Liver (tissue), 9 donors: Measurements from ENCODE around the gene AKR1D1. TPM values are rescaled to one million over a fixed set of nuclear protein-coding genes. Genes with fewer than 3 reads are reported as not detected.
A peak's percentile ranks its signal among the peaks of the same experiment; 100 is the strongest.

Experiments
- DNase-seq: peaks from one replicate; pipeline ENCODE4 v3.0.0-alpha.2; 2017; ENCODE audit warnings: low spot score
- H3K27ac ChIP-seq, 2 donors: one replicate each; pipeline ENCODE4 v1.7.0; 2013; ENCODE audit warnings: inconsistent platforms in 2 of 2, low read length in 2 of 2, control low read depth in 1 of 2, low read depth in 1 of 2, mild to moderate bottlenecking in 1 of 2
- H3K27me3 ChIP-seq, 4 donors: one replicate each; pipeline versions ENCODE4 v1.6.1 to v1.7.0; 2013; ENCODE audit warnings: low read length in 3 of 4, inconsistent platforms in 1 of 4, mild to moderate bottlenecking in 1 of 4, moderate library complexity in 1 of 4; ENCODE audit not compliant: control insufficient read depth in 4 of 4, insufficient read depth in 4 of 4
- H3K36me3 ChIP-seq, 4 donors: one replicate each; pipeline versions ENCODE4 v1.6.1 to v1.7.0; 2013; ENCODE audit warnings: low read length in 3 of 4, mild to moderate bottlenecking in 3 of 4, low read depth in 1 of 4, moderate library complexity in 1 of 4; ENCODE audit not compliant: control insufficient read depth in 4 of 4, insufficient read depth in 3 of 4
- H3K4me1 ChIP-seq, 4 donors: one replicate each; pipeline versions ENCODE4 v1.6.1 to v1.7.0; 2013; ENCODE audit warnings: low read length in 3 of 4, mild to moderate bottlenecking in 3 of 4, moderate library complexity in 1 of 4; ENCODE audit not compliant: control insufficient read depth in 4 of 4, insufficient read depth in 4 of 4
- H3K4me3 ChIP-seq, 3 donors: one replicate each; pipeline versions ENCODE4 v1.6.1 to v1.7.0; 2013; ENCODE audit warnings: low read length in 3 of 3, control low read depth in 1 of 3, low read depth in 1 of 3, mild to moderate bottlenecking in 1 of 3
- H3K9ac ChIP-seq, 2 donors: one replicate each; pipeline ENCODE4 v1.7.0; 2013; ENCODE audit warnings: low read length in 2 of 2, mild to moderate bottlenecking in 2 of 2, moderate library complexity in 2 of 2, control low read depth in 1 of 2, low read depth in 1 of 2
- H3K9me3 ChIP-seq, 4 donors: one replicate each; pipeline versions ENCODE4 v1.6.1 to v1.7.0; 2013; ENCODE audit warnings: low read length in 3 of 4; ENCODE audit not compliant: control insufficient read depth in 4 of 4
- ATF3 ChIP-seq: IDR thresholded peaks from 2 replicates; pipeline ENCODE4 v1.6.1; 2016; ENCODE audit warnings: antibody characterized with exemption
- CTCF ChIP-seq: fragments of 150-350 bp; IDR thresholded peaks from 2 replicates; pipeline ENCODE4 v1.5.1; 2017; ENCODE audit warnings: improper control_type of control experiment, low read depth, low read length; ENCODE audit not compliant: missing input control
- EGR1 ChIP-seq, 2 donors: IDR thresholded peaks; 2 replicates each; pipeline ENCODE4 v1.6.1; 2016 to 2018; ENCODE audit warnings: antibody characterized with exemption in 2 of 2, low read depth in 2 of 2
- FOXA1 ChIP-seq: IDR thresholded peaks from 2 replicates; pipeline ENCODE4 v1.6.1; 2016; ENCODE audit warnings: antibody characterized with exemption
- FOXA2 ChIP-seq: IDR thresholded peaks from 2 replicates; pipeline ENCODE4 v1.6.1; 2016; ENCODE audit warnings: antibody characterized with exemption
- GABPA ChIP-seq, 2 donors: IDR thresholded peaks in 1 of 2; conservative IDR thresholded peaks in 1 of 2; 2 replicates each; pipeline ENCODE4 v1.6.1; 2016; ENCODE audit warnings: antibody characterized with exemption in 2 of 2, mild to moderate bottlenecking in 1 of 2, moderate library complexity in 1 of 2
- HNF4A ChIP-seq, 2 donors: conservative IDR thresholded peaks; 2 replicates each; pipeline ENCODE4 v1.6.1; 2016; ENCODE audit warnings: antibody characterized with exemption in 2 of 2, mild to moderate bottlenecking in 2 of 2
- HNF4G ChIP-seq: IDR thresholded peaks from 2 replicates; pipeline ENCODE4 v1.6.1; 2016; ENCODE audit warnings: antibody characterized with exemption
- JUND ChIP-seq, 2 donors: IDR thresholded peaks; 2 replicates each; pipeline ENCODE4 v1.6.1; 2016; ENCODE audit warnings: antibody characterized with exemption in 2 of 2
- MAX ChIP-seq: IDR thresholded peaks from 2 replicates; pipeline ENCODE4 v1.6.1; 2016; ENCODE audit warnings: antibody characterized with exemption
- NR2F2 ChIP-seq: IDR thresholded peaks from 2 replicates; pipeline ENCODE4 v1.6.1; 2016; ENCODE audit warnings: antibody characterized with exemption
- RAD21 ChIP-seq, 2 donors: IDR thresholded peaks; 2 replicates each; pipeline ENCODE4 v1.6.1; 2016; ENCODE audit warnings: antibody characterized with exemption in 2 of 2, mild to moderate bottlenecking in 2 of 2
- REST ChIP-seq: IDR thresholded peaks from 2 replicates; pipeline ENCODE4 v1.6.1; 2016; ENCODE audit warnings: antibody characterized with exemption, mild to moderate bottlenecking
- RXRA ChIP-seq, 2 donors: IDR thresholded peaks; 2 replicates each; pipeline ENCODE4 v1.6.1; 2017 to 2018; ENCODE audit warnings: antibody characterized with exemption in 2 of 2, mild to moderate bottlenecking in 1 of 2
- TAF1 ChIP-seq: conservative IDR thresholded peaks from 2 replicates; pipeline ENCODE4 v1.6.1; 2016; ENCODE audit warnings: antibody characterized with exemption, mild to moderate bottlenecking
- YY1 ChIP-seq: IDR thresholded peaks from 2 replicates; pipeline ENCODE4 v1.6.1; 2016; ENCODE audit warnings: antibody characterized with exemption, mild to moderate bottlenecking
- ZBTB33 ChIP-seq: IDR thresholded peaks from 2 replicates; pipeline ENCODE4 v1.6.1; 2016; ENCODE audit warnings: antibody characterized with exemption
- WGBS: extraction: QIAGEN DNeasy Blood & Tissue Kit; methylation state at CpG from one replicate; pipeline ENCODE4 v1.1.7; 2013; 5-methylcytosine and 5-hydroxymethylcytosine counted together
- polyA plus RNA-seq, 2 donors: library from polyadenylated mRNA; stranded (reverse) in 1 of 2; unstranded in 1 of 2; fragments of 200-250 nt in 1 of 2; fragments of >200 nt in 1 of 2; fragmentation: Nextera tagmentation in 1 of 2; extraction: Ambion mirVana in 1 of 2; gene quantifications; one replicate each; pipeline versions ENCODE4 v1.2.1 to v1.2.3, GENCODE V29; 2013 to 2015
- total RNA-seq, 2 donors: library from RNA; depleted of rRNA; stranded (reverse); fragments of >200 nt; gene quantifications; one replicate each; pipeline ENCODE4 v1.2.3, GENCODE V29; 2014
- donor health status: healthy.
- donor health status: healthy.
- donor health status: healthy.
- donor health status: healthy.
- donor health status: healthy.

The AKR1D1 gene
- total and polyA plus RNA-seq, 4 donors = 18.6 to 93.9 (median 31.9) TPM

GRCh38 chr7:138065827-138066226 is 10.4 kb upstream of the AKR1D1 start:
- WGBS = 27% methylated on average over 1 of the region's 1 CpG
- Histone ChIP-seq H3K9ac (no peak overlapping the region), H3K27ac (no peak overlapping the region), H3K4me1 (peaks cover 0 to 68% (median 54%) of the 10 kb centered on the region in 4 donors), H3K4me3 (no peak overlapping the region), H3K27me3 (no peaks in the 10 kb centered on the region), H3K36me3 (peaks cover 0 to 2% (median 0%) of the 10 kb centered on the region in 4 donors), H3K9me3 (no peaks in the 10 kb centered on the region)
- TF ChIP-seq REST (no peak), JUND (IDR thresholded peaks at IDR 0.05) (no peak), NR2F2 (no peak), MAX (no peak), CTCF (no peak), FOXA1 (no peak), YY1 (no peak), ATF3 (no peak), ZBTB33 (no peak), RXRA (IDR thresholded peaks at IDR 0.05) (no peak), GABPA (IDR thresholded peaks at IDR 0.05 in 1 of 2, conservative IDR thresholded peaks at IDR 0.05 in 1 of 2) (no peak)
- DNase-seq = no peak

- no peaks in the 10 kb centered on the region for H3K9me3 ChIP-seq
- H3K4me1 ChIP-seq = peaks cover 0 to 67% (median 53%) of the 10 kb centered on the region in 4 donors
- H3K9ac ChIP-seq = no peak overlapping the region
- no peak overlapping the region for H3K4me3 ChIP-seq
- WGBS = 31% methylated on average over 1 of the region's 1 CpG
- DNase-seq = no peak
- H3K36me3 ChIP-seq = peaks cover 0 to 2% (median 0%) of the 10 kb centered on the region in 4 donors
- H3K27ac ChIP-seq = peak overlapping the region in 1 of 2 donors; percentile 50
- H3K27me3 ChIP-seq = no peaks in the 10 kb centered on the region
- TF ChIP-seq CTCF = no peak
- no peak for TF ChIP-seq ATF3
- TF ChIP-seq HNF4A (conservative IDR thresholded peaks at IDR 0.05) = no peak
- TF ChIP-seq TAF1 = no peak
- TF ChIP-seq RAD21 (IDR thresholded peaks at IDR 0.05) = no peak
- TF ChIP-seq HNF4G = no peak
- TF ChIP-seq NR2F2 = no peak
- TF ChIP-seq REST = no peak
- no peak for TF ChIP-seq RXRA (IDR thresholded peaks at IDR 0.05)
- no peak for TF ChIP-seq EGR1 (IDR thresholded peaks at IDR 0.05; ENCODE audit: low read depth in 2 of 2)
- TF ChIP-seq MAX = no peak
- no peak for TF ChIP-seq FOXA2
- TF ChIP-seq FOXA1 = no peak
Observed at GRCh38 chr7:138066954-138067394, 9.3 kb upstream of the AKR1D1 start.
